Amygdala (tissue), 56 donors: ENCODE measurements around the gene RASGEF1B.
A peak's percentile ranks its signal among the peaks of the same experiment; 100 is the strongest.

Experiments used
- DNase-seq, 56 donors: peaks; one replicate each; lab custom pipeline; 2025; lab: John Stamatoyannopoulos, UW

The RASGEF1B gene

DNA sequence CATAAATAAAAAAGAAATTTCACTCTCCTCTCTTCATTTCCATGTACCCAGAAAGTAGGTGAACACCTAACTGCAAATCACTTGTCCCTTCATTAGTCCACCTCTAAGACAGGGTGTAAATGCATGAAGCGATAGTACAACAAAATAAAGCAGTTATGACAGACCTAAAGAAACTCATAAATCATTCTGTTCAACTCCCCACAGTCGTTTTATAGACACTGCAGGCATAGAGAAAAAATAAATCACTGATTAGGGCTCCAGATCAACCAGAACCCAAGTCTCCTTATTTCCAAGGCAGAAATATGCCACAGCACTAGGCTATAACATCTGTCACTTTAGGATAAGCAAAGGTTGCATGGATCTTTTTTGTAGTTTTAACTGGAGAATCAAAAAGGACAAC, 3.0 kb downstream of the RASGEF1B start:
- no peak for DNase-seq

DNA sequence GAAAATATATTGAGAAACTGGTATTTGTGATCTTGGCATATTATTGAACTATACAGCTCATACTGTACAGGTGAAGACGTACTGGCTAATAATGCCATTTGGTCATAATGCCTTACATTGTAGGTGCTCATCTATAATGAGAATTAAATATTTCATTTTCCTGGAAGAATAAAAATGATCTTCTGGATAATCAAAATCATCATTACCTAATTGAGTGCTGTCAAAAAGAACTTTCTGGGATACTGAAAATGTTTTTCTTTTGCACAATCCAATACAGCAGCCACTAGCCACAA, 4.1 kb downstream of the RASGEF1B start:
- no peak for DNase-seq

DNA sequence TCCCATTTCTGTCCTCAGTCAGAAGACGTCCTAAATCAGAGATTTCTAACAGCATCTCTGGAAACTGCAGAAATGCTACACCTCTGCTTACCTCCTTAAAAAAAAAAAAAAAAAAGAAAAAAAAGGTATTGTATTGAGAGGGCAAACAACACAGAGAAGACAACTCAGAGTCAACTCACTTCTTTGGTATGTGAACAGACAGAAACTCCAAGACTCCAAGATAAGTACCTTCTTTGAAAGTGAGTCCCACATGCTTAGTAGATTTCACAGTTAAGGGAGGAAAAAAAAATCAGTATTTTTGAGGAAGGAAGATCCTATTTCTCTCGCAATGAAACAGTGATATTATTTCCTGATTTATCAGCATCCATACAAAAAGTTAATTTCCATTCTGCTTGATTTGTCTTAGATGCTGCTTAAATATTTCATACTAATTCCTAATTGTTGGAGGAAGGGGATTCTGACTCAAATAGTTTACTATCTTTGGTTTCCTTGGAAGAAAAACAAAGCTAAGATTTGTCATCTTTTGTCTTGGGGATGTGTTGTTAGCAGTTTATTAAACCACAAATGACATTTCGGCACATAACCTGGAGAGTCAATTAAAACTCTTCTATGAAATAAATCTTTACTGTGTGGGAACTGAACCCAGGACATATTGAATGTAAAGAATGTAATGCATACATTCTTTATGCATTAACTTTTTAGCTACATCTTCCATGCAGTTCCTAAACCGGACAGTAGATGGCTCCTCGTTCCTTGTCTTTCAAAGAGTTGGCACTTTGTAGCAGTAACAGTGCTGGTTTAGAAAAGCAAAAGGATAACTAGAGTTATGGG, 4.7 kb downstream of the RASGEF1B start:
- DNase-seq = peak in 32 of 56 donors; percentile 1 to 94 (median 41)

- DNase-seq = no peak
These were observed 6.0 kb downstream of the RASGEF1B start for GRCh38 chr4:81465406-81466340.

GRCh38 chr4:81460834-81461233, 10.9 kb downstream of the RASGEF1B start:
- no peak for DNase-seq

GRCh38 chr4:81460191-81460701, 11.5 kb downstream of the RASGEF1B start:
- DNase-seq = peak in 13 of 56 donors; percentile 1 to 38 (median 18)

- no peak for DNase-seq
These were observed 12.5 kb downstream of the RASGEF1B start for GRCh38 chr4:81459228-81459627.

DNA sequence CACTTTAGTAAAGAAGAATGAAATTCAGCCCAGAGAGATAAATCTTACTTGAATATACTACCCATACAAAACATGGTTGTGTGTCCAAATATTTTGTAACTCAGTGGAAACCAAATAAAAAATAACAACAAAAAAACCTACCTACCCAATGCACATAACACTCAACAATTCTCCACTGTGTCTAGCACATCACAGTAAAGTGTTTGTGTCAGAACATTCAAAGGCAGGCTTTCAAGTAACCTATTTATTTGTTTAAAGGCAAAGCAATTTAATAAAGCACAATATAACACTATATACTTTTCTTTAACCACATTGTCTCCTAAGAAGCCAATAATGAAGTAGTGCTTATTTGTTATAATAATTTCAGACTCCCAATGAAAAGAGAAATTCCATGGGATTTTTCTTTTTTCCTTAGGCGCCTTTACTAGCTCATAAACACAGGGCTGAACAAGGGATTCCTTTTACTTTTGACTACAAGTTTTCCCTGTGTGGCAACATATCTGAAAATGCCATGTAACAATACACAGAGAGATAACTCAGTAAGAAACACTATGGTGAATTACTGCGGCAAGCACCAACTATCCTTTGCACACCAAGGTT, 13.7 kb downstream of the RASGEF1B start:
- no peak for DNase-seq

DNA sequence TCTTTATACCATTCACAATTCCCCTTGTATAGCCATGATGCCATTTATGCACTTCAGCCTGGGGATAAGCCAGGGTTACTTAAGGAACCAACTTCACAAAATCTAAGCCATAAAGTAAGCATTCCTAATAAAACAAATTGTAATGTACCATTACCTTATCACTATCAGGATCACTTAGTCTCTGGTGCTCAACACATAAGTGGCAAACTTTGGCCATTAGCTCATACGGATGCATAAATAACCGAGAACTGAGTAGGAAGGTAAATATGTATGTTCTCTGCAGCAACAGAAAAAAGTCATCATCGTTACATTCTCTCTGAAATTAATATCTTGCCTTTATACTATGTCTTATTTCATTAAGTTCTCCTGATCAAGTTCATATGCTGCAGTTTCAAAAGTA, 14.4 kb downstream of the RASGEF1B start:
- no peak for DNase-seq

GRCh38 chr4:81455897-81456296, 15.8 kb downstream of the RASGEF1B start:
- DNase-seq = no peak

- no peak for DNase-seq
These were observed 16.8 kb downstream of the RASGEF1B start for GRCh38 chr4:81454948-81455347.

GRCh38 chr4:81454499-81454898, 17.2 kb downstream of the RASGEF1B start:
- no peak for DNase-seq

- DNase-seq = no peak
These were observed 18.7 kb downstream of the RASGEF1B start for GRCh38 chr4:81453024-81453423.

DNA sequence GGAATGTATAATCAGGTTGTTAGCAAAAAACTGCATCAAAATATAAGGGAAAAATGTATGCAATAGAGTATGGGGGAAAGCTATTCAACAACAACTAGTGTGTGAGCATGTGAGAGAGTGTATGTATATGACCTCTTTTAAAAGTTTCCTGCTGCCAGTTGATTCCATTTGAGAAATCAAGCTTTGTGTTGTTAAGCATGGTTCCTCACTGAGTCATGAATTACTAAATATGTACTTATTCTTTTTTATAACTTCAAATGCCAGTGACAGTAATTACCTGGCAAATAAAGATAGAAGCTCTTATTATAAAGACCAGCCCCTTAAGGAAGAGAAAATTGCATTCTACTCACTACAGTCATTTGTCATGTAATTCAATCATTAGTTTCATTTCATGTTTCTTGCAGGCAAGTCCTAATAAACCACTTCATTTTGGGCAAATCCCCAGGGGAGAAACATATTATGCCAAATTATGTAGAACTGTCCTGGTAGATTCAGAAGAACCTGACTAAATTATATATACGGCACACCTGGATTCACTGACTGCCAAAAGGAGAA, 19.2 kb downstream of the RASGEF1B start:
- no peak for DNase-seq

GRCh38 chr4:81449015-81449414, 22.7 kb downstream of the RASGEF1B start:
- no peak for DNase-seq

DNA sequence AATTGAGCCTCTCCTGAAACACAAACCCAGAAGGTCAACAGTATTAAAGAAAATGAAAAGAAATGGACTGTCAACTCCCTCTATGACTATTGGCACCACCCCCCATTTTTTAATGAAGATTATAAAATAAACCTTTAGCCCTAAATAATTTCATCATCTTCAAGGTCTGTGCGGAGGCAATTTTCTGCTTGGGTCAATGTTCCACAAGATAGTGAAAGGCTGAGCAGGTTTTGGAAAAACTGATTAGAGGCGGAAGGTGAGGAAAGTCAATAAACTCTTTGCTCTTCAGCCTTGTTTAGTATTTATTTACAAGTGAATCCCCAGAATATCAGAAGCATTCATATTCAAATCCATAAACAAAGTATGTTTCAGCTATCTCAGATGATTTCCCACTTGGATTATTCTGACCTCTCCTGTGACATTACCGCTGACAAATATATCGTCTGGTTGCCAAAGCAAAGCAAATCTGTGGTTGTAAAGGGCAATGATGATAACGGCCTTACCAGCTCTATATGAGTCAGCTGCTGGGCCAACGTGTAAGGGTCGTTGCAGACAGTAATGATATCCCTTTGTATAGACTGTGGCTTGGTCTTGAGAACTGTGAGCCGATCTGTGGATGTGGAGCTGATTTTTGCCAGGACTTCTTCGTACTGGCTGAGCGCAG, 24.0 kb downstream of the RASGEF1B start:
- DNase-seq = no peak

DNA sequence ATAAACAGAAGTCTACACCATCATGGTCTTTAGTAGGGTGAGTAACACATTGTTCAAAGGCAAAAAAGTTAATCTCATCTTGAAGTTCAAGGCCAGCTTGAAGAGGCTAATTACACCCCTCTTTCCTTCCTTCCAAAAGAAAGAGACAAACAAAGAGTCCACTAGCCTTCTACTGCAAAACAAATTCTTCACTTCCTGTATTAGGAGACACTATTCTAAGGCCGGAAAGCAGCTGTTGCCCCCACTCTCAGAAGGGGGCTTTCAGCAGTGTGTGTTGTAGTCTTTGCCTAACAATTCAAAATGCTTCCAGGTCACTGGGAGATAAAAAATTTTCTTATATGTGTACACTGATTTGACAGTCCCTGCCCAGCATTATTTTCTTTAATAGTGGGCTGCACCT, 25.1 kb downstream of the RASGEF1B start:
- no peak for DNase-seq

DNA sequence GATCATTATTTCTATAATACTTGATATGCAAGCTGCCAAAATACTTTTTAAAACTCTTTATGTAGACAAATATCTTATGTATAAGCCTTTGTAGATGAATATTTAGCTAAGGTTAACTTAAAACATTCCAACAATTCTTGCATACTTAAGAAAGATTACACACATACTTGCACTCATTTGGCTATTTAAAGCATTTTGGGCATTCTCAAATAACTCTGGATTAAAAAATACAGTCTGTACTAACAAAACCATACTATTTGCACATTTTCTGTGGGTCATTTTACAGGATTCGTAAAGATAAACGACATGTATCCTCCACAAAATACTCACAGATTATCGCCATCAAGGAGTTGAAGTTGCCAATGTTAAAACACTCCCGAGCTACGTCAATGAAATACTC, 26.5 kb downstream of the RASGEF1B start:
- DNase-seq = no peak

- DNase-seq = no peak
These were observed 29.1 kb downstream of the RASGEF1B start for GRCh38 chr4:81442484-81443085.

- no peak for DNase-seq
These were observed 30.8 kb downstream of the RASGEF1B start for GRCh38 chr4:81440949-81441348.
